ENCODE data around the gene KLHL1. TPM values are rescaled to one million over a fixed set of nuclear protein-coding genes. Genes with fewer than 3 reads are reported as not detected.
A peak's percentile ranks its signal among the peaks of the same experiment; 100 is the strongest.

The KLHL1 gene
- total RNA-seq, 1 donor from 2014 or later: not detected

- H3K9me3 ChIP-seq: no peaks in the 10 kb centered on the region
- ATAC-seq (peak in 1 of 2 donors; percentile 27), DNase-seq (no peak)
- TF ChIP-seq CTCF (IDR thresholded peaks at IDR 0.05): no peak
- H3K4me3 ChIP-seq: no peak overlapping the region
- intact Hi-C loops (cut with DNase I): no loop called here
- H3K4me1 ChIP-seq: no peaks in the 10 kb centered on the region
- H3K27ac ChIP-seq: no peak overlapping the region
- no peaks in the 10 kb centered on the region for H3K27me3 ChIP-seq (ENCODE audit: low read depth)
- H3K36me3 ChIP-seq: no peaks in the 10 kb centered on the region
Observed at GRCh38 chr13:69912630-69913029, 195.6 kb downstream of the KLHL1 start.

- no peak for TF ChIP-seq CTCF (IDR thresholded peaks at IDR 0.05)
- no peaks in the 10 kb centered on the region for H3K9me3 ChIP-seq
Observed at GRCh38 chr13:69910800-69911199, 197.5 kb downstream of the KLHL1 start.

DNA sequence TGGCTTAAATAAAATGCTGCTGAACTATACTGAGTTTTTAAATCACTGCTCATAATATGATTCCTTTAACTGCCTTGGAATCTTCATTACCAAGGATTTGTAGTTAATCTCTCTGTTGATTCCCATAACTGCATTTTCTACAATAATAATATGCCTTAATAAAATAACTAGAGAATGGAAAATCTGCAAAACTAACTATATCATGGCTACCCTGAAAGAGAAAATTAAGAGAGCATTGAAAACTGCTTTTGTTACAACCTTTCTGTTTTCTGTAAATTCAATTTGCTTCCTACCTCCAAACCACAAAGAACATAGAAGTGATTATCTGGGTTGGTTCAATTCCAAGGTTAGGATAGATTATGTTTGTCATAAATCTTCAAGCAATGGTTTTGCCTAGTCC, 203.5 kb downstream of the KLHL1 start:
- no peak overlapping the region for H3K27ac ChIP-seq
- H3K4me3 ChIP-seq: no peak overlapping the region
- H3K27me3 ChIP-seq (ENCODE audit: low read depth): no peaks in the 10 kb centered on the region
- intact Hi-C loops (cut with DNase I): no loop called here
- ATAC-seq (no peak), DNase-seq (no peak)
- H3K36me3 ChIP-seq: no peaks in the 10 kb centered on the region
- no peak for TF ChIP-seq CTCF (IDR thresholded peaks at IDR 0.05)
- H3K4me1 ChIP-seq: no peaks in the 10 kb centered on the region
- H3K9me3 ChIP-seq: no peaks in the 10 kb centered on the region

More at GRCh38 chr13:69910800-69911199, 197.5 kb downstream of the KLHL1 start:
- intact Hi-C loops (cut with DNase I): no loop called here
- no peak for DNase-seq
- no peaks in the 10 kb centered on the region for H3K36me3 ChIP-seq
- H3K4me3 ChIP-seq: no peak overlapping the region
- no peak overlapping the region for H3K27ac ChIP-seq
- no peaks in the 10 kb centered on the region for H3K4me1 ChIP-seq
- H3K27me3 ChIP-seq (ENCODE audit: low read depth): no peaks in the 10 kb centered on the region
- no peak for ATAC-seq

DNA sequence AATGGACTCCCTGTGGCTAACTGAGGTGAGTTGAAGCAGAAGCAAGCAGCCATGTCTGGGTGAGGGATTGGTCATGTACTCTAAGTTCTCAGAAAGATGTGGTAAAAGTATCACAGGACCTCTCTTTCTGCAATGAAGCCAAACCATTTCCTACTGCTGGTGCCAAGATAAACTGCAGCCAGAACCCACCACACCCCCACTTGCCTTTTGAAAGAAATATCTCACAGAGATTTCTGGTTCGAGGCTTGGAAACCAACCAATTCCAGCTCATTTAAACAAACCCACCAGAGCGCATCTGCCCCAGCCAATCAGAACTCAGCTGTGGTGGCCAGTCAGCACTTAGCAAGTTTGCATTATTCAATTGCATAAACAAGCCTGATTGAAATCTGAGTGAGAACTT, 205.2 kb downstream of the KLHL1 start:
- Histone ChIP-seq H3K27me3 (ENCODE audit: low read depth) (no peaks in the 10 kb centered on the region), H3K27ac (no peak overlapping the region), H3K36me3 (no peaks in the 10 kb centered on the region), H3K9me3 (no peaks in the 10 kb centered on the region), H3K4me3 (no peak overlapping the region), H3K4me1 (no peaks in the 10 kb centered on the region)
- ATAC-seq (no peak), DNase-seq (no peak)
- intact Hi-C loops (cut with DNase I): no loop called here
- no peak for TF ChIP-seq CTCF (IDR thresholded peaks at IDR 0.05)

DNA sequence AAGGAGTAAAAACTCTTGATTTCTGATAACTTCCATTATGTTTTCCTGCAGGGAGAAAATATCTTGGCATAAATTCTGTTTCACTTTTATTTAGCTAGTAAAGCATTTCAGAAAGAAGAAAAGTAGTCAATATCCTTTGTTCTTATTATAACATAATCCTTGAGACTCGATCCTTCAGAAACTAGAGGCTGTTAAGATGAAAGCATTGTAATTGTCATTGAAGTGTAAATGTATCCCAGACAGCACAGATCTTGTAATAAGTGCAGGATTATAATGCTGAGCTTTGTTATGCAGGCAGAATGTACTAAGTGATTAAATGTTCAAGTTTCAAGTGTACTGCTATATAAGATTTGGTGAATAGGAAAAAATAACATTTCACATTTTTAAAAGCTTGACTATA, 225.8 kb downstream of the KLHL1 start:
- Histone ChIP-seq H3K9me3 (no peaks in the 10 kb centered on the region), H3K27ac (no peak overlapping the region), H3K36me3 (no peaks in the 10 kb centered on the region), H3K4me3 (no peak overlapping the region), H3K27me3 (ENCODE audit: low read depth) (no peaks in the 10 kb centered on the region), H3K4me1 (no peaks in the 10 kb centered on the region)
- DNase-seq (no peak), ATAC-seq (no peak)
- no peak for TF ChIP-seq CTCF (IDR thresholded peaks at IDR 0.05)
- intact Hi-C loops (cut with DNase I): no loop called here

GRCh38 chr13:69879936-69880335, 228.3 kb downstream of the KLHL1 start:
- Histone ChIP-seq H3K27ac (no peak overlapping the region), H3K4me3 (no peak overlapping the region), H3K4me1 (no peaks in the 10 kb centered on the region), H3K36me3 (no peaks in the 10 kb centered on the region), H3K9me3 (no peaks in the 10 kb centered on the region), H3K27me3 (ENCODE audit: low read depth) (no peaks in the 10 kb centered on the region)
- intact Hi-C loops (cut with DNase I): no loop called here
- ATAC-seq (no peak), DNase-seq (no peak)
- no peak for TF ChIP-seq CTCF (IDR thresholded peaks at IDR 0.05)

All from lower lobe of right lung (tissue), 2 donors.